RWPE2 (cell line): ENCODE results near the gene ASCC2.

Experiments used
- ATAC-seq: fragments of 200-7000 bp; cut with Tn5 transposase; 3 replicates; pipeline ENCODE4 v1.9.1; 2021; ENCODE audit warnings: low read depth
- DNase-seq: peaks from one replicate; pipeline ENCODE4 v3.0.0-alpha.2; 2020; ENCODE audit warnings: low spot score
- H3K27ac ChIP-seq: fragments of 450-650 bp; 2 replicates; pipeline ENCODE4 v1.5.1; 2017; ENCODE audit warnings: mild to moderate bottlenecking; ENCODE audit not compliant: poor library complexity, severe bottlenecking
- H3K27me3 ChIP-seq: fragments of 250-450 bp; sonication (Bioruptor Pico); 2 replicates; pipeline ENCODE4 v1.5.1; 2021; ENCODE audit warnings: mild to moderate bottlenecking, moderate library complexity; ENCODE audit not compliant: insufficient read depth, poor library complexity, severe bottlenecking
- H3K36me3 ChIP-seq: fragments of 250-450 bp; sonication (Bioruptor Pico); 2 replicates; pipeline ENCODE4 v1.5.1; 2020; ENCODE audit warnings: low read depth, mild to moderate bottlenecking, moderate library complexity
- H3K4me1 ChIP-seq: fragments of 250-450 bp; sonication (Bioruptor Pico); 2 replicates; pipeline ENCODE4 v1.5.1; 2021; ENCODE audit warnings: mild to moderate bottlenecking, moderate library complexity; ENCODE audit not compliant: insufficient read depth, poor library complexity, severe bottlenecking
- H3K4me3 ChIP-seq: fragments of 250-450 bp; sonication (Bioruptor Pico); 2 replicates; pipeline ENCODE4 v1.5.1; 2021; ENCODE audit warnings: mild to moderate bottlenecking, moderate library complexity; ENCODE audit not compliant: severe bottlenecking
- H3K9me3 ChIP-seq: fragments of 250-450 bp; sonication (Bioruptor Pico); 2 replicates; pipeline ENCODE4 v1.5.1; 2021; ENCODE audit warnings: mild to moderate bottlenecking, moderate library complexity; ENCODE audit not compliant: severe bottlenecking
- CTCF ChIP-seq: fragments of 450-650 bp; IDR thresholded peaks from one replicate; pipeline ENCODE4 v1.5.1; 2017; ENCODE audit warnings: mild to moderate bottlenecking, moderate library complexity; ENCODE audit not compliant: poor library complexity, severe bottlenecking

The ASCC2 gene

GRCh38 chr22:29855611-29856181 lies 17.6 kb upstream of the ASCC2 start:
- ATAC-seq = no peak

GRCh38 chr22:29854432-29854831 lies 16.4 kb upstream of the ASCC2 start:
- H3K9me3 ChIP-seq = no peaks in the 10 kb centered on the region
- ATAC-seq (no peak), DNase-seq (no peak)
- TF ChIP-seq CTCF = no peak
- no peak overlapping the region for H3K27ac ChIP-seq
- no peaks in the 10 kb centered on the region for H3K36me3 ChIP-seq
- no peaks in the 10 kb centered on the region for H3K27me3 ChIP-seq
- no peaks in the 10 kb centered on the region for H3K4me1 ChIP-seq
- no peak overlapping the region for H3K4me3 ChIP-seq

More at GRCh38 chr22:29855611-29856181, 17.6 kb upstream of the ASCC2 start:
- Histone ChIP-seq H3K36me3 (no peaks in the 10 kb centered on the region), H3K27me3 (no peaks in the 10 kb centered on the region), H3K4me3 (no peak overlapping the region), H3K9me3 (no peaks in the 10 kb centered on the region), H3K4me1 (no peaks in the 10 kb centered on the region), H3K27ac (no peak overlapping the region)
- DNase-seq = no peak
- TF ChIP-seq CTCF = no peak

- no peak for TF ChIP-seq CTCF
- H3K9me3 ChIP-seq = no peaks in the 10 kb centered on the region
- ATAC-seq = no peak
- no peaks in the 10 kb centered on the region for H3K27me3 ChIP-seq
- H3K4me1 ChIP-seq = peaks cover 6% of the 10 kb centered on the region
- H3K27ac ChIP-seq = no peak overlapping the region
- no peak overlapping the region for H3K4me3 ChIP-seq
- no peaks in the 10 kb centered on the region for H3K36me3 ChIP-seq
- no peak for DNase-seq
Measured at GRCh38 chr22:29848111-29848510, 10.0 kb upstream of the ASCC2 start.

- ATAC-seq (no peak), DNase-seq (no peak)
- H3K27ac ChIP-seq = no peak overlapping the region
- H3K36me3 ChIP-seq = no peaks in the 10 kb centered on the region
- no peaks in the 10 kb centered on the region for H3K27me3 ChIP-seq
- peaks cover 15% of the 10 kb centered on the region for H3K4me1 ChIP-seq
- no peaks in the 10 kb centered on the region for H3K9me3 ChIP-seq
- TF ChIP-seq CTCF = no peak
- H3K4me3 ChIP-seq = no peak overlapping the region
Measured at GRCh38 chr22:29846290-29846689, 8.2 kb upstream of the ASCC2 start.

- no peaks in the 10 kb centered on the region for H3K27me3 ChIP-seq
- DNase-seq = no peak
- H3K4me1 ChIP-seq = peaks cover 20% of the 10 kb centered on the region
- peak overlapping the region; percentile 75 for H3K27ac ChIP-seq
- no peaks in the 10 kb centered on the region for H3K9me3 ChIP-seq
- ATAC-seq = peak; percentile 84
- H3K4me3 ChIP-seq = no peak overlapping the region
- no peak for TF ChIP-seq CTCF
- H3K36me3 ChIP-seq = no peaks in the 10 kb centered on the region
Measured at GRCh38 chr22:29842740-29843139, 4.7 kb upstream of the ASCC2 start.
